Endothelial cell (in vitro differentiated cells): ENCODE results near the gene TNXB. TPM values are rescaled to one million over a fixed set of nuclear protein-coding genes. Genes with fewer than 3 reads are reported as not detected.

Experiments used
- DNase-seq: peaks from one replicate; pipeline ENCODE4 v3.0.0; 2021; ENCODE audit warnings: low spot score
- H3K27ac Mint-ChIP-seq: one replicate; pipeline ENCODE4 v1.8.0; 2021; ENCODE audit warnings: mixed read lengths, inconsistent platforms; ENCODE audit not compliant: unreplicated experiment
- H3K27me3 Mint-ChIP-seq: one replicate; pipeline ENCODE4 v1.8.0; 2021; ENCODE audit warnings: mild to moderate bottlenecking, moderate library complexity, mixed read lengths, inconsistent platforms; ENCODE audit not compliant: unreplicated experiment
- H3K36me3 Mint-ChIP-seq: one replicate; pipeline ENCODE4 v1.8.0; 2021; ENCODE audit warnings: mild to moderate bottlenecking, low read depth, mixed read lengths, inconsistent platforms; ENCODE audit not compliant: unreplicated experiment
- H3K4me1 Mint-ChIP-seq: one replicate; pipeline ENCODE4 v1.8.0; 2021; ENCODE audit warnings: mild to moderate bottlenecking, mixed read lengths, inconsistent platforms; ENCODE audit not compliant: unreplicated experiment
- H3K4me3 Mint-ChIP-seq: one replicate; pipeline ENCODE4 v1.8.0; 2021; ENCODE audit warnings: mild to moderate bottlenecking, mixed read lengths, inconsistent platforms; ENCODE audit not compliant: unreplicated experiment
- H3K9me3 Mint-ChIP-seq: one replicate; pipeline ENCODE4 v1.8.0; 2021; ENCODE audit warnings: mixed read lengths, inconsistent platforms; ENCODE audit not compliant: unreplicated experiment
- total RNA-seq: library from RNA; stranded (reverse); fragmentation: NEBNext Ultra II Directional; extraction: Animal tissue kit (Norgen Biotek cat#: 25700); gene quantifications from one replicate; pipeline ENCODE4 v1.2.1, GENCODE V29; 2021; ENCODE audit not compliant: unreplicated experiment
- TF ChIP-seq, protein P1 (sequence below): fragments of 200-600 bp; sonication (generic); IDR thresholded peaks from one replicate; pipeline ENCODE4 v1.5.0; 2021; ENCODE audit warnings: antibody characterized with exemption; ENCODE audit not compliant: unreplicated experiment

Gene TNXB
- total RNA-seq, 1 donor from 2014 or later = 7.5 TPM

DNA sequence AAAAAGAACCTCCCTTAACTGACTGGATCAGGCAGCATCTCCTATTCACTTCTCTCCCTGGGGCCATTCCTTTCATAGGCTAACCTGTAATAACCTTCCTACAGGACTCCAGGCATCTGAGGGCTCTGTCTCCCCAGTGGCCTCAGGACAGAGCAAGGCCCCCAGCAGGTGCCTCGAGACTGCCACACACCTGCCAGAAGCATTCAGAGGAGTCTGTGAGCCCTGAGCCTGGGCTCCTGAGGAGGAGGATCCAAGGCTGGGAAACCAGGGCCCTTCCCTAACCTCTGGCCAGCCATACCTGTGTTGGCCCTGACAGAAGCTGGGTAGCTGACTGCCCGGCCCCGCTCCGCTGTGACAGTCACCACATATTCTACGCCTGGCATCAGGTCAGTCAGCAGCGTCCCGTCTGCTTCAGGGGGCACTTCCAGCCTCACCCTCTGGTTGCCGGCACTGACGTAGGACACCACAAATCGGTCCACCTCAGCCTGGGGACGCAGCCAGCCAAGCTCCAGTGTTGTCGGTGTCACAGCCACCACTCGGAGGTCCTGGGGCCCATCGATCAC is 20.6 kb downstream of the TNXB start:
- no peaks in the 10 kb centered on the region for H3K4me1 Mint-ChIP-seq
- H3K36me3 Mint-ChIP-seq = no peaks in the 10 kb centered on the region
- H3K4me3 Mint-ChIP-seq = no peak overlapping the region
- no peak for DNase-seq
- peaks cover 9% of the 10 kb centered on the region for H3K27me3 Mint-ChIP-seq
- H3K9me3 Mint-ChIP-seq = no peaks in the 10 kb centered on the region
- TF ChIP-seq, protein P1, sequence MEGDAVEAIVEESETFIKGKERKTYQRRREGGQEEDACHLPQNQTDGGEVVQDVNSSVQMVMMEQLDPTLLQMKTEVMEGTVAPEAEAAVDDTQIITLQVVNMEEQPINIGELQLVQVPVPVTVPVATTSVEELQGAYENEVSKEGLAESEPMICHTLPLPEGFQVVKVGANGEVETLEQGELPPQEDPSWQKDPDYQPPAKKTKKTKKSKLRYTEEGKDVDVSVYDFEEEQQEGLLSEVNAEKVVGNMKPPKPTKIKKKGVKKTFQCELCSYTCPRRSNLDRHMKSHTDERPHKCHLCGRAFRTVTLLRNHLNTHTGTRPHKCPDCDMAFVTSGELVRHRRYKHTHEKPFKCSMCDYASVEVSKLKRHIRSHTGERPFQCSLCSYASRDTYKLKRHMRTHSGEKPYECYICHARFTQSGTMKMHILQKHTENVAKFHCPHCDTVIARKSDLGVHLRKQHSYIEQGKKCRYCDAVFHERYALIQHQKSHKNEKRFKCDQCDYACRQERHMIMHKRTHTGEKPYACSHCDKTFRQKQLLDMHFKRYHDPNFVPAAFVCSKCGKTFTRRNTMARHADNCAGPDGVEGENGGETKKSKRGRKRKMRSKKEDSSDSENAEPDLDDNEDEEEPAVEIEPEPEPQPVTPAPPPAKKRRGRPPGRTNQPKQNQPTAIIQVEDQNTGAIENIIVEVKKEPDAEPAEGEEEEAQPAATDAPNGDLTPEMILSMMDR = no peak
- no peak overlapping the region for H3K27ac Mint-ChIP-seq

DNA sequence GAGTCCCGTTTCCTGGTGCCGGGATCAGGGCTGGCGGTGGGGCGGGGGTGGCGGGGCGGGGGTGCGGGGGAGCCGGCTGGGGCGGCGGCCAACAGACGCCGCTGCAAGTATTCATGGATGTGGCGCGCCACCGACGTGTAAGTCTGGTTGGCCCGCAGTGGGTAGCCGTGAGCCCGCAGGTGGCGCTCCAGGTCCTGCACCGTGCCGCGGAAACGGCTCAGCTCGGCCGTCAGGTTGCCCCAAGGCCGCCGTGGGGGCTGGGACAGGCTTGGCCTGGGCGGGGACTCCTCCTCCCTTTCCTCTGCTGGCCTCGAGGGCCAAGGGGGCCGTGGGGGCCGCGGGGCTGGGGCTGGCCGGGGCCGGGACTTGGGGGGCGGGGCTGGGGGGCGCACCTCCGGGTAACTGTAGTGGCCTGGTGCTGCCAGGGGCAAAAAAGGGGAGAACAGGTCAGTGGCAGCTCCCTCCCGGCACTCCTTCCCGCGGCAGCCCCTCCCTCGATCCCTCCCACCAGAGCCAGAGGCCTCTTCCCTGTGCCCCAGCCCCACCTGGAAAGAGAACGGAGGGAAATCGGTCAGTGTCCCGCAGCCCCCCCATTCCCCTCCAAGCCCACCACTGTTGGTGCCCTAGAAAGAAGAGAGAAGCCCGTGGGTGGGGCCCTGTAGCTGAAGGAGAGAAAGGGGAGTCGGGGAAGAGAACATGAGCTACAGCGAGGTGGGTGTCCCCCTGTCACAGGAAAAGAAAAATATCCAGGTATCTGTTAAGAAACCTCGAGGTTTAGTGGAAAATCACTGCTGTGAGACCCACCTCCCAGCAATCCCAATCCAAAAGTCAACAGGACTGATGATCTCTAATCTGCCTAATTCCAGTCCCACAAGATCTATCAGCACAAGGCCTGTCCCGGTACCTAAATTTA is 21.3 kb downstream of the TNXB start:
- peak; percentile 86 for DNase-seq
- peaks cover 12% of the 10 kb centered on the region for H3K27me3 Mint-ChIP-seq
- H3K9me3 Mint-ChIP-seq = no peaks in the 10 kb centered on the region
- TF ChIP-seq, protein P1 = peak; percentile 15
- no peaks in the 10 kb centered on the region for H3K4me1 Mint-ChIP-seq
- peaks cover 5% of the 10 kb centered on the region for H3K36me3 Mint-ChIP-seq
- no peak overlapping the region for H3K4me3 Mint-ChIP-seq
- H3K27ac Mint-ChIP-seq = no peak overlapping the region

DNA sequence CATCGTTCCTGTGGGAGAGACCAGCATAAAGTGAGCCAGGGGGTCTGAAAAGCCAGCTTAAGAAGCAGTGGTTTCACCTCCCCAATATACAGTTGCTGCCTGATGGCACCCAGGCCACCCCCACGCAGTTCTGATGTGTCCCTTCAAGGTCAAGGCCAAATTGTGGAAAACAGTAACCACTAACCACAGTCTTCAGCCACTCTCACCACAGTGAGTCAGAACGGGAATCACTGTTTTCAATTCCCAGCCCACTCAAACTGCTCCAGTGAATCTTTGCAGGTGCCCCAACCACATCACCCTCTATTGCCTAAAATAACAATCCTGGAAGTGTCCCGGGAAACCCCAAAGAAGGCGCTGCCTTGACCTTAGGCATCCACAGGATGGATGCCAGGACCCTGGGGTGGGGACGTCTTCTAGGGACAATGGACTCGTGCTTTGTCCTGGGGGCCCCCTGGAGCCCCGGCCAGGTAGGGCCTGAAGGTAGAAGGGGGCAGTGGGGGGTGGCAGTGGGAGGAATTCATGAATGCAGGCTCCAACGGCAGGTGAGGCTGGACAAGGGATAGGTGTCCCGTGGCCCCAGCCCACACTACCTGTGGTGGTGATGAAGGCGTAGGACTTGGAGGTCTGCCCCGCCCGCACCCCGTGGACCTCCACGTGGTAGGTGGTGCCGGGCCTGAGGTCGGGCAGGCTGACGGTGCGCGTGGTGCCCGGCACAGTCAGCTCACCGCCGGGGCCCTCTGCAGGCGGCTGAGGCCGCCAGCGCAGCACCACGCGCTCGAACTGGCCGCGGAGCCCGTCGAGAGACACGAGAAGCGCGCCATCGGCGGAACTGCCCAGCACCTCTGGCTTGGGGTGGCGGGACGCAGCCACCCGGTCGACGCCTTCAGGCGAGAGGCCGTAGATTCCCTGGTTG is 22.2 kb downstream of the TNXB start:
- TF ChIP-seq, protein P1 = no peak
- H3K4me3 Mint-ChIP-seq = no peak overlapping the region
- peaks cover 6% of the 10 kb centered on the region for H3K36me3 Mint-ChIP-seq
- peaks cover 14% of the 10 kb centered on the region for H3K27me3 Mint-ChIP-seq
- no peak overlapping the region for H3K27ac Mint-ChIP-seq
- H3K4me1 Mint-ChIP-seq = no peaks in the 10 kb centered on the region
- no peaks in the 10 kb centered on the region for H3K9me3 Mint-ChIP-seq
- DNase-seq = no peak

DNA sequence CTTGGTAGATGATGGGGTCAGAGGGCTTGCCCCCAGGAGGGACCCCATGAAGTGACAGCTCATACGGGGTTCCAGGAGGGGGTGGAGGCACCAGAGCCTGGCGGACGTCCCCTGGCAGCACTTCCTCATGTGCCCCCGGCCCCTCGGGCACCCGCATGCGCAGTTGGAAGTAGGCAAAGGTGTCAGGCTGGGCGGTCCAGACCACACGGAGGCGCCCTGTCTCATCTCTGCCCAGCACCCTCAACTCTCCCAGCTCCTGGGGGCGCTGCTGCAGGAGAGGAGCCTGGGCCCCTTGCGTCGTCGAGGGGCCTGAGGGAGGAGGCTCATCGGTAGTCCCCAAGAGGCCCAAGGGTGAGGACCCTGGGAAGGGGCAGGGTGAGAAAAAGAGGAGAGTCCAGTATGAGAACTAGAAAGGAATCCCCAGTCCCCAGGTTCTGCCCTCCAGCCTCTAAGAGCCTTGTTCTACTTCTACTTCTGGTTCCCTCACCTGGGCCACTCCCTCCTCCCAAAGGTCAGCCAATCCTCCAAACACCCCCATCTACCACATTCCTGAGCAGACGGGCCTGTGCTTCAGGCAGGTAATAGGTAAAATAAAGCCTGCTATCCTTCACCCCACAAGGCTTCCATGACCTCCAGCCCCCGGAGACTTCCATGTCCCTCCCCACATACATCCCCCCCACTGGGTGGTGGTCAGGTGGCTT is 23.2 kb downstream of the TNXB start:
- Mint-ChIP-seq H3K9me3 (no peaks in the 10 kb centered on the region), H3K27me3 (peaks cover 14% of the 10 kb centered on the region), H3K4me3 (no peak overlapping the region), H3K27ac (no peak overlapping the region), H3K36me3 (peaks cover 6% of the 10 kb centered on the region), H3K4me1 (no peaks in the 10 kb centered on the region)
- TF ChIP-seq, protein P1 = no peak
- no peak for DNase-seq
